OCI-LY3 (cell line): ENCODE measurements around the gene HECTD4.

ENCODE experiments used
- CTCF ChIP-seq: fragments of 200-600, 300-600 bp; sonication (generic); IDR thresholded peaks from 2 replicates; pipeline ENCODE4 v1.5.1; 2014; ENCODE audit warnings: antibody characterized with exemption, low read length, low read depth
- EZH2phosphoT487 ChIP-seq: fragments of 200-600 bp; shearing (Covaris generic); IDR thresholded peaks from 2 replicates; pipeline ENCODE4 v1.6.1; 2018; ENCODE audit warnings: antibody characterized with exemption, mixed run types, low read depth

- TF ChIP-seq CTCF, result no peak
- no peak for TF ChIP-seq EZH2phosphoT487
Measured at GRCh38 chr12:112362310-112362709, 19.9 kb downstream of the HECTD4 start.
